Keratinocyte (primary cell): ENCODE data around the gene SREBF2. TPM values are rescaled to one million over a fixed set of nuclear protein-coding genes. Genes with fewer than 3 reads are reported as not detected.

Experiments used
- DNase-seq: peaks from one replicate; pipeline ENCODE4 v3.0.0-alpha.2; 2011; ENCODE audit warnings: low read depth, missing footprints, low spot score
- FAIRE-seq: peaks from 2 replicates; lab custom pipeline; 2011; peaks lifted over from hg19 to GRCh38; lab: Jason Lieb, UNC
- H2AFZ ChIP-seq: 2 replicates; pipeline ENCODE4 v1.6.0; 2012; ENCODE audit warnings: low read length, control low read depth, inconsistent platforms; ENCODE audit not compliant: control insufficient read depth
- H3K27ac ChIP-seq: 2 replicates; pipeline ENCODE4 v1.5.1; 2011; ENCODE audit warnings: low read length; ENCODE audit not compliant: control insufficient read depth, insufficient read depth
- H3K27me3 ChIP-seq: 3 replicates; pipeline ENCODE4 v1.6.0; 2011; ENCODE audit warnings: low read length; ENCODE audit not compliant: control insufficient read depth, insufficient read depth; ENCODE audit errors: extremely low read depth
- H3K36me3 ChIP-seq, 2 experiments: 2 replicates in 1 of 2; 3 replicates in 1 of 2; pipeline ENCODE4 v1.5.1; 2011; ENCODE audit warnings: low read length in 2 of 2, mild to moderate bottlenecking in 1 of 2; ENCODE audit not compliant: control insufficient read depth in 2 of 2, insufficient read depth in 2 of 2; ENCODE audit errors: extremely low read depth in 1 of 2
- H3K4me1 ChIP-seq: 3 replicates; pipeline ENCODE4 v1.5.1; 2011; ENCODE audit warnings: low read length; ENCODE audit not compliant: control insufficient read depth, insufficient read depth; ENCODE audit errors: extremely low read depth
- H3K4me2 ChIP-seq: 3 replicates; pipeline ENCODE4 v1.6.0; 2011; ENCODE audit warnings: low read depth, low read length; ENCODE audit not compliant: control insufficient read depth, insufficient read depth; ENCODE audit errors: extremely low read depth
- H3K4me3 ChIP-seq, 3 experiments: fragments of 200-600 bp in 1 of 3; sonication (generic) in 1 of 3; 2 replicates in 2 of 3; 3 replicates in 1 of 3; pipeline ENCODE4 v1.5.1; 2011 to 2016; ENCODE audit warnings: low read length in 3 of 3, mild to moderate bottlenecking in 3 of 3, control low read depth in 2 of 3, inconsistent platforms in 1 of 3, low read depth in 1 of 3, mixed read lengths in 1 of 3, mixed run types in 1 of 3, moderate library complexity in 1 of 3; ENCODE audit not compliant: control insufficient read depth in 2 of 3, insufficient read depth in 2 of 3; ENCODE audit errors: extremely low read depth in 1 of 3
- H3K79me2 ChIP-seq: 2 replicates; pipeline ENCODE4 v1.6.0; 2012; ENCODE audit warnings: low read length; ENCODE audit not compliant: control insufficient read depth, insufficient read depth
- H3K9ac ChIP-seq: 3 replicates; pipeline ENCODE4 v1.6.0; 2011; ENCODE audit warnings: low read length; ENCODE audit not compliant: control insufficient read depth, insufficient read depth; ENCODE audit errors: extremely low read depth
- H3K9me1 ChIP-seq: 3 replicates; pipeline ENCODE4 v1.6.0; 2011; ENCODE audit warnings: low read length; ENCODE audit not compliant: control insufficient read depth, insufficient read depth; ENCODE audit errors: extremely low read depth
- H3K9me3 ChIP-seq: 2 replicates; pipeline ENCODE4 v1.5.1; 2012; ENCODE audit warnings: low read depth, low read length; ENCODE audit not compliant: control insufficient read depth
- H4K20me1 ChIP-seq: 3 replicates; pipeline ENCODE4 v1.6.0; 2011; ENCODE audit warnings: low read length; ENCODE audit not compliant: control insufficient read depth, insufficient read depth; ENCODE audit errors: extremely low read depth
- CTCF ChIP-seq, 3 experiments: IDR thresholded peaks in 1 of 3; conservative IDR thresholded peaks in 1 of 3; optimal IDR thresholded peaks in 1 of 3; 2 replicates in 2 of 3; 3 replicates in 1 of 3; pipeline versions ENCODE3 to v1.5.1; 2011; ENCODE audit warnings: low read length in 3 of 3, mild to moderate bottlenecking in 3 of 3, moderate library complexity in 2 of 3, control low read depth in 1 of 3, inconsistent platforms in 1 of 3; ENCODE audit not compliant: insufficient read depth in 2 of 3; ENCODE audit errors: extremely low read depth in 1 of 3
- EZH2 ChIP-seq: IDR thresholded peaks from one replicate; pipeline ENCODE4 v1.6.1; 2012; ENCODE audit warnings: inconsistent platforms, mild to moderate bottlenecking, low read length, moderate library complexity
- dilution Hi-C: fragments of 300-500 bp; cut with MboI; formaldehyde crosslinking; loops from one replicate; pipeline ENCODE4 v1.7.0; 2020; ENCODE audit warnings: low sequenced_read_pairs; ENCODE audit not compliant: extremely low pct_ligation_motif_present
- polyA plus RNA-seq, 5 experiments: library from polyadenylated mRNA; depleted of rRNA in 3 of 5; stranded (reverse) in 3 of 5; stranded (forward) in 1 of 5; unstranded in 1 of 5; fragments of >200 nt; gene quantifications; 1 replicate in 1 of 5; 2 replicates in 3 of 5; 3 replicates in 1 of 5; pipeline versions ENCODE4 v1.2.1 to v1.2.3, GENCODE V29; 2011 to 2012; ENCODE audit warnings: missing spikeins in 2 of 5, low read depth in 1 of 5, low replicate concordance in 1 of 5

SREBF2 gene
- polyA plus RNA-seq, 1 donor (not counting 4 experiments of a cell fraction or from before 2014, with no cell fraction given) = 57.5 TPM

GRCh38 chr22:41933411-41934177, 100.7 kb downstream of the SREBF2 start:
- H3K4me3 ChIP-seq = no peak overlapping the region
- TF ChIP-seq EZH2 = no peak
- no peak for TF ChIP-seq CTCF (optimal IDR thresholded peaks at IDR 0.05 in 1 of 3, IDR thresholded peaks at IDR 0.05 in 1 of 3, conservative IDR thresholded peaks at IDR 0.05 in 1 of 3; ENCODE audit: extremely low read depth in 1 of 3, insufficient read depth in 2 of 3, low read length in 3 of 3)
- no peak overlapping the region for H3K4me2 ChIP-seq
- dilution Hi-C loops = no loop called here
- no peak overlapping the region for H3K9ac ChIP-seq
- H3K27ac ChIP-seq = no peak overlapping the region
- H2AFZ ChIP-seq = no peak overlapping the region
- H3K36me3 ChIP-seq = no peaks in the 10 kb centered on the region
- no peaks in the 10 kb centered on the region for H3K9me1 ChIP-seq
- no peaks in the 10 kb centered on the region for H3K9me3 ChIP-seq
- no peak for FAIRE-seq
- no peaks in the 10 kb centered on the region for H3K4me1 ChIP-seq
- H3K79me2 ChIP-seq = no peaks in the 10 kb centered on the region
- H3K27me3 ChIP-seq = no peaks in the 10 kb centered on the region
- no peak for DNase-seq
- H4K20me1 ChIP-seq = no peaks in the 10 kb centered on the region

- H3K79me2 ChIP-seq = no peaks in the 10 kb centered on the region
- no peak overlapping the region for H3K9ac ChIP-seq
- H3K27me3 ChIP-seq = no peaks in the 10 kb centered on the region
- peaks cover 0 to 7% of the 10 kb centered on the region in 2 experiments for H3K36me3 ChIP-seq
- no peaks in the 10 kb centered on the region for H3K4me1 ChIP-seq
- FAIRE-seq (no peak), DNase-seq (no peak)
- no peak overlapping the region for H3K4me2 ChIP-seq
- H3K27ac ChIP-seq = no peak overlapping the region
- no peaks in the 10 kb centered on the region for H3K9me3 ChIP-seq
- no peak overlapping the region for H3K4me3 ChIP-seq
- no peak overlapping the region for H2AFZ ChIP-seq
- H3K9me1 ChIP-seq = no peaks in the 10 kb centered on the region
- H4K20me1 ChIP-seq = no peaks in the 10 kb centered on the region
- dilution Hi-C loops = no loop called here
- TF ChIP-seq EZH2 = no peak
- no peak for TF ChIP-seq CTCF (optimal IDR thresholded peaks at IDR 0.05 in 1 of 3, IDR thresholded peaks at IDR 0.05 in 1 of 3, conservative IDR thresholded peaks at IDR 0.05 in 1 of 3; ENCODE audit: extremely low read depth in 1 of 3, insufficient read depth in 2 of 3, low read length in 3 of 3)
Observed at GRCh38 chr22:41934284-41935014, 101.5 kb downstream of the SREBF2 start.
